NOMO-1 (cell line): ENCODE data around the gene C1QC.

Source experiments
- DNase-seq, 2 experiments: peaks; one replicate each; lab custom pipeline; 2025; ENCODE audit not compliant: unreplicated experiment in 2 of 2; lab: John Stamatoyannopoulos, UW

Gene C1QC

GRCh38 chr1:22618056-22618455 is 25.4 kb upstream of the C1QC start:
- no peak for DNase-seq

GRCh38 chr1:22619252-22619651 is 24.2 kb upstream of the C1QC start:
- DNase-seq = peak; percentile 74 to 76

GRCh38 chr1:22619798-22620197 is 23.6 kb upstream of the C1QC start:
- no peak for DNase-seq

- no peak for DNase-seq
Observed at GRCh38 chr1:22621761-22622160, 21.7 kb upstream of the C1QC start.

- DNase-seq = no peak
Observed at GRCh38 chr1:22625262-22625925, 18.0 kb upstream of the C1QC start.

- no peak for DNase-seq
Observed at GRCh38 chr1:22626237-22627157, 16.9 kb upstream of the C1QC start.

GRCh38 chr1:22627331-22627730 is 16.1 kb upstream of the C1QC start:
- DNase-seq = no peak

- DNase-seq = no peak
Observed at GRCh38 chr1:22628698-22629444, 14.6 kb upstream of the C1QC start.

GRCh38 chr1:22629886-22630285 is 13.5 kb upstream of the C1QC start:
- DNase-seq = no peak

GRCh38 chr1:22633697-22634463 is 9.6 kb upstream of the C1QC start:
- DNase-seq = no peak

- DNase-seq = no peak
Observed at GRCh38 chr1:22635436-22635835, 8.0 kb upstream of the C1QC start.

GRCh38 chr1:22636353-22636752 is 7.1 kb upstream of the C1QC start, which contains the start of gene C1QA:
TSS of gene C1QA (plus strand) at chr1:22636628. CDS start at chr1:22637617, 989 bp downstream.
- DNase-seq = peak; percentile 42 to 65

GRCh38 chr1:22636927-22637326 is 6.5 kb upstream of the C1QC start:
- DNase-seq = no peak

GRCh38 chr1:22637907-22638445 is 5.5 kb upstream of the C1QC start:
- no peak for DNase-seq

- DNase-seq = no peak
Observed at GRCh38 chr1:22638476-22639234, 4.8 kb upstream of the C1QC start.

GRCh38 chr1:22639286-22639685 is 4.1 kb upstream of the C1QC start:
- DNase-seq = no peak

GRCh38 chr1:22641247-22641646 is 2.2 kb upstream of the C1QC start:
- no peak for DNase-seq

- peak in 1 of 2 experiments; percentile 30 for DNase-seq
Observed at GRCh38 chr1:22641906-22642636, 1.4 kb upstream of the C1QC start.

GRCh38 chr1:22643928-22644327 is 495 bp downstream of the C1QC start:
- DNase-seq = no peak
